ENCODE data around the gene L3MBTL4. TPM values are rescaled to one million over a fixed set of nuclear protein-coding genes. Genes with fewer than 3 reads are reported as not detected.
"Not testable (repeated sequence)": the region's sequence is repeated elsewhere in the genome, so short reads cannot be mapped to it uniquely, and the experiment has no call there.

Gene L3MBTL4
- total and polyA plus RNA-seq, 9 of the 15 experiments (the other 6 are each of a cell fraction or from before 2014, with no cell fraction given): not detected

- TF ChIP-seq ZEB2 (IDR thresholded peaks at IDR 0.05) (no peak), PURB (CRISPR knock-in tag; IDR thresholded peaks at IDR 0.05; ENCODE audit: low read depth) (no peak), FOXM1 (IDR thresholded peaks at IDR 0.05; ENCODE audit: low read depth) (no peak), FOXM1 (CRISPR knock-in tag; IDR thresholded peaks at IDR 0.05; ENCODE audit: low read depth) (no peak), ARNT (IDR thresholded peaks at IDR 0.05) (no peak), ELF1 (tag; IDR thresholded peaks at IDR 0.05) (no peak), BRCA1 (IDR thresholded peaks at IDR 0.05) (no peak), BRCA1 (CRISPR knock-in tag; IDR thresholded peaks at IDR 0.05) (no peak), RBM39 (optimal IDR thresholded peaks at IDR 0.05; ENCODE audit: low read depth, low read length) (no peak), KLF16 (IDR thresholded peaks at IDR 0.05) (no peak), ZNF512 (tag; IDR thresholded peaks at IDR 0.05) (no peak), TEAD1 (CRISPR knock-in tag; IDR thresholded peaks at IDR 0.05) (no peak), KLF1 (tag; IDR thresholded peaks at IDR 0.05) (no peak), GABPA (tag; conservative IDR thresholded peaks at IDR 0.05; ENCODE audit: low read depth) (no peak), HDAC1 (IDR thresholded peaks at IDR 0.05) (no peak), ZNF41 (CRISPR knock-in tag; conservative IDR thresholded peaks at IDR 0.05) (no peak), DPF2 (IDR thresholded peaks at IDR 0.05) (no peak)
- in situ Hi-C loops (cut with MboI): no loop called here
These were observed 141.3 kb downstream of the L3MBTL4 start for GRCh38 chr18:6273423-6273822.

GRCh38 chr18:6272144-6272543 lies 142.6 kb downstream of the L3MBTL4 start:
- H3K4me1 ChIP-seq (replicated peaks in 1 of 2; ENCODE audit: control insufficient read depth in 2 of 2, insufficient read depth in 2 of 2, low read length in 2 of 2); H2AFZ ChIP-seq (ENCODE audit: low read depth, low read length); DNase-seq (ENCODE audit: extremely low read depth in 1 of 4, low spot score in 3 of 4); FAIRE-seq; BruUV-seq (replicated peaks); H3K4me2 ChIP-seq (ENCODE audit: insufficient read depth, low read length); H3K79me2 ChIP-seq (ENCODE audit: control insufficient read depth, insufficient read depth, low read length); H3K36me3 ChIP-seq (ENCODE audit: control insufficient read depth, insufficient read depth, low read length); H3K9me1 ChIP-seq (ENCODE audit: control insufficient read depth, insufficient read depth, low read length); POLR2A ChIA-PET; H3K9ac ChIP-seq (ENCODE audit: insufficient read depth in 1 of 2, low read depth in 2 of 2, low read length in 2 of 2); CTCF ChIA-PET (ENCODE audit: low intra/inter-chr PET ratio); in situ Hi-C loops (cut with MboI); ATAC-seq; H3K27me3 ChIP-seq (ENCODE audit: control insufficient read depth in 2 of 2, insufficient read depth in 2 of 2, low read length in 2 of 2); H3K9me3 ChIP-seq (replicated peaks; ENCODE audit: control insufficient read depth, insufficient read depth, low read depth, low read length); H4K20me1 ChIP-seq (replicated peaks; ENCODE audit: control insufficient read depth, insufficient read depth, low read length); intact Hi-C loops (cut with micrococcal nuclease); H3K27ac ChIP-seq (ENCODE audit: extremely low read depth, low read depth, low read length); H3K4me3 ChIP-seq: not testable (repeated sequence)
- WGBS (ENCODE audit: insufficient coverage, low coverage, missing lambda C conversion rate): 0% methylated on average over 7 of the region's 10 CpGs

More at GRCh38 chr18:6273423-6273822, 141.3 kb downstream of the L3MBTL4 start:
- Histone ChIP-seq H3K27me3 (ENCODE audit: control insufficient read depth in 2 of 2, insufficient read depth in 2 of 2, low read length in 2 of 2) (no peaks in the 10 kb centered on the region), H2AFZ (ENCODE audit: low read depth, low read length) (no peak overlapping the region), H4K20me1 (replicated peaks; ENCODE audit: control insufficient read depth, insufficient read depth, low read length) (no peaks in the 10 kb centered on the region), H3K9me1 (ENCODE audit: control insufficient read depth, insufficient read depth, low read length) (no peaks in the 10 kb centered on the region), H3K27ac (ENCODE audit: extremely low read depth, low read depth, low read length) (no peak overlapping the region), H3K79me2 (ENCODE audit: control insufficient read depth, insufficient read depth, low read length) (no peaks in the 10 kb centered on the region), H3K9ac (ENCODE audit: insufficient read depth in 1 of 2, low read depth in 2 of 2, low read length in 2 of 2) (no peak overlapping the region), H3K36me3 (ENCODE audit: control insufficient read depth, insufficient read depth, low read length) (no peaks in the 10 kb centered on the region), H3K4me1 (replicated peaks in 1 of 2; ENCODE audit: control insufficient read depth in 2 of 2, insufficient read depth in 2 of 2, low read length in 2 of 2) (no peaks in the 10 kb centered on the region), H3K4me3 (no peak overlapping the region), H3K4me2 (ENCODE audit: insufficient read depth, low read length) (no peak overlapping the region), H3K9me3 (replicated peaks; ENCODE audit: control insufficient read depth, insufficient read depth, low read depth, low read length) (no peaks in the 10 kb centered on the region)
- BruUV-seq (replicated peaks): no TSS peak
- FAIRE-seq (no peak), ATAC-seq (no peak), DNase-seq (ENCODE audit: extremely low read depth in 1 of 4, low spot score in 3 of 4) (no peak)
- POLR2A ChIA-PET: no interaction called here
- CTCF ChIA-PET (ENCODE audit: low intra/inter-chr PET ratio): no interaction called here
- intact Hi-C loops (cut with micrococcal nuclease): no loop called here
- 0% methylated on average over 4 of the region's 6 CpGs for WGBS (ENCODE audit: insufficient coverage, low coverage, missing lambda C conversion rate)

Measured in K562 (cell line).